Femur (tissue), 1 donor: ENCODE data around the gene MAP6.
"Not testable (repeated sequence)": the region's sequence is repeated elsewhere in the genome, so short reads cannot be mapped to it uniquely, and the experiment has no call there.

Experiments
- DNase-seq: peaks from one replicate; pipeline ENCODE4 v3.0.0-alpha.2; 2017

MAP6 gene

DNA sequence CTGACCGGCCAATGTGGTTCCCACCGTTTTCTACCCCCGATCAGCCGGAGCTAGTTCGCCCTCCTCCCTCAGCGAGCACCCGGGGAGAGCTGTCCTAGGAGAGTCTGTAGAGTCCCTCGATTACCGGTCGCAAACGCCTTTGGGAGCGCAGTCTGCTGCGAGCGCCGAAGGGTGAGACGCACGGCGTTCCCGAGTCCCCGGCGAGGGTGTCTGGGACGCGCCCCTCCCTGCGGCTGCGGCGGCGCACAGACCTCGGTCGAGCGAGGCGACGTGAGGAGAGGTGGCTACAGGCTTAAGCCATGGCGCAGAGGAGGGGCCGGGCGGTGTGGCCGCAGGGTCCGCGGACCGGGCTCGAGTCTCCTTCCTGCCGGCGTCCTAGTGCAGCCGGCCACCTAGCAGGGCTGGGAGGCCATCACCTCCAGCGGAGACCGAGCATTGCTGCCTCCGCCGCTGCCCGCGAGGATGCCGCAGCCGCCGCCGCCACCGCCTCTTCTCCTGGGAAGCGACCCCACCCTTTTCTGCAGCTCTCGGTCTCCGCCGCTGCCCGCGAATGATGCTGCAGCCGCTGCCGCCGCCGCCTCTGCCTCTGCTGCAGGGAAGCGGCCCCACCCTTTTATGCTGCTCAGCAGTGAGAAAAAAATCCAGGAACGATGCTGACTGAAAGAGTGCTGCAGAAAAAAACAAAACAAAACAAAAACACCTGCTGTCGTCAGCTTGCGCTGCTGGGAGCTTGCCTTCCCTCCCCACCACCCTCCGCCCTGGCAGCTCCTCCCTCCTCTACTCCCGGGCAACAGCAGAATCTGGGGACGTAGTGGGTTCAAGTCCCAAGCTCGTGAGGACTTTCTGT, at the start of gene MAP6:
TSS of gene MAP6 (minus strand) at position 588 of the 847 bp plus-strand sequence. CDS start 669 bp downstream, outside the sequence.
- peak; percentile 45 for DNase-seq

DNA sequence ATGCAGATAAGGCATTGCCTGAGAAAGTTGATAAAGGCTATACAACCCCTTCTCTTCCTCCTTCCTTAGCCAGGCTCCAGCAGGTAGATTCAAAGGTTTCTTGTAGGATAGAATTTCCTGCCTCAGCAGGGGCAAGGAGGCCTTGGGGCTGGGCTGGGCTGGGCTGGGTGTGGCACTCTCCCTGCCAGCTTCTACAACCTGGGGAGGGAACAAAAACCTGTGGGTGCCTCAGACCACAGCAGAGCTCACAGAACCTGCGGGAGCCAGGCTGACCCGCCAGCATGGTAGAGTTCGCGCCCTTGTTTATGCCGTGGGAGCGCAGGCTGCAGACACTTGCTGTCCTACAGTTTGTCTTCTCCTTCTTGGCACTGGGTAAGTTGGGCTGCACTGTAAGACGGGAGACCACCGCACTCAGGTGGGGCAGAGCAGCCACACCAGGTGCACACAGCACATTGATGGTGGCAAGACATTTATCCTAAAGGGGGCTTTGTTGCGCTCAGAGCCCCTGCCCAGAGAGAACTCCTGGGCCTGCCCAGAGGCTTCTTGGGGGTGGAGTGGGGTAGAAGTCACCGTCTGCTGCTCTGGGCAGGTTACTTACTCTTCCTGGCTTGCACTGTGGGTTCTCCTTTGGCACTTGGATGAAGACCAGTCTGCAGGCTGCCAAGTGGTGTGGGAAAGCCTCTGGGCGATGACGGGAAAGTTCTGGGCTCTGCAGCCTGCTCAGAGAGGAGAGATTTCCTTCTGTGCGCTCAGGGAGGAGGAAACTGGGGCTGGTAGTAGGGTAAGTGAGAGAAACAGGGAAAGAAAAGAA, 49.0 kb upstream of the MAP6 start, which contains the start of gene MOGAT2:
TSS of gene MOGAT2 (plus strand) at position 231 of the 811 bp plus-strand sequence. CDS start at position 282, 51 bp downstream.
- no peak for DNase-seq

DNA sequence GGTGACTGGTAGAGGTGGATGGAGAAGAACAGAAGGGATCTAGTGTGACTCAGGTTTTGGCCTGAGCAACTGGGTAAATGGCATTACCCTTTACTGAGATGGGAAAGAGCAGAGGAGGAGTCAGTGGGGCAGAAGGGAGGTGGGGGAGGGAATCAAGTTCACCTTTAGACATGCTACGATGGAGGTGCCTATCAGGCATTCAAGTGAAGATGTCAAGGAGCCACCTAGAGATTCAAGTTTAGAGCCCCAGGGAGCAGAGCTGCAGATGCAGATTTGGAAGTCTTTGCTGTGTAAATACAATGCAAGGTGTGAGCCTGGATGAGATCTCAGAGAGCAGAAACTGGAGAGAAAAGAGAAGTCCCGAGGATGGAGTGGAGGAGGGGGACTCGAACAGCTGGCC, 47.8 kb upstream of the MAP6 start:
- no peak for DNase-seq

DNA sequence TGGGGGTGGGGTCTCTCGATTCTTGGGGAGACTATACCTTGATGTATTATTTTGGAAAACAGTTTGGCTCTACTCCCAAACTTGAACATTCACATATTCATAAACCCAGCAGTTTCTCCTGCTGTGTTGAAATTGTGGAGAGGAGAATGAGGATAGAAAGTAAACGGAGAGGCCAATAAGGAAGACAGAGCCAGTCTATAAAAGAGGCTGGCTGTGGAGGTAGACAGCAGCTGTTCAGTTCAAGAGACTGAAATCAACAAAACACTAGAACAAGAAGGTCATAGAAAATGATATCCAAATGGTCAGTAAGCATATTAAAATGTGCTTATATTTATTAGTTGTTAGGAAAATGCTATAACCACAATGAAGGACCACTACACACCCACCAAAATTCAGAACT, 46.9 kb upstream of the MAP6 start:
- DNase-seq: no peak

DNA sequence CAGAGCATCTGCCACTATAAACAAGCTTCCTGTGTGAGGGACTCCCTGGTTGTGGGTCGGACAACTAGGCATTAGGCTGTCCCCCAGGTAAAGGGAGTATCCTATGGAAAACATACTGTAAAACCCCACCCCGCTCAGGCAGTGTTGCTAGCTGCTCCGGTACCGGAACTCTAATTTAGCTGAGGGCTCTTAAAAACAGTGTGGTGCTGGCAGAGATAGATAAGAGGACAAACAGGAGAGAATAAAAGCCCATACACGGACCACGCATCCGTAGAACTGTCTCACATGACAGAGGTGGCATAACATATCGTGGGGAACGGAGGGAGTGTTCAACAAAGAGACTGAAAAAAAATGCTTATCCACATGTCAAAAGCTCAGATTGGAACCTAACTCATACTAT, 45.4 kb upstream of the MAP6 start:
- DNase-seq: no peak

DNA sequence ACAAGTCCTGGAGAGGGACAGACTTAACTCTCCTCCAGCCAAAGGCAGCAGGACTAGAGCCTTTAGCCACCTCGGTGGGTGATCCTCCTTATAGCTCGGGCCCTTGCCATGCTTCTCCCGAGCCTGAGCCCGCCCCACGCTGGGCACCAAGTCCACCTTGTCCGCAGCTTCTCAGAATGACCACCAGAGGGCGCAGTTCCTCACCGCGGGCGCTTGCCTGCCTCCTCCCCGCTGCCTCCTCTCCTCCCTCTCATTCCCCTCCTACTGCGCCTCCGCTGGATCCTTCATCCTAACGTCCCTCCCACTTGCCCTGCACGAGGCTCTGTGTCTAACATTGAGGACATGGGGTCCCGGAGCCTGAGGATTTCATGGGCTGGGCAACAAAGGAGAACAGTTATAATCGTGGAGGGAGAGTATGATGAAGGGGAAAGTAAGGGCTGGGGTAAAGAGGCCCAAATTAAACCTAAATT, 37.5 kb upstream of the MAP6 start:
- DNase-seq: peak; percentile 71

DNA sequence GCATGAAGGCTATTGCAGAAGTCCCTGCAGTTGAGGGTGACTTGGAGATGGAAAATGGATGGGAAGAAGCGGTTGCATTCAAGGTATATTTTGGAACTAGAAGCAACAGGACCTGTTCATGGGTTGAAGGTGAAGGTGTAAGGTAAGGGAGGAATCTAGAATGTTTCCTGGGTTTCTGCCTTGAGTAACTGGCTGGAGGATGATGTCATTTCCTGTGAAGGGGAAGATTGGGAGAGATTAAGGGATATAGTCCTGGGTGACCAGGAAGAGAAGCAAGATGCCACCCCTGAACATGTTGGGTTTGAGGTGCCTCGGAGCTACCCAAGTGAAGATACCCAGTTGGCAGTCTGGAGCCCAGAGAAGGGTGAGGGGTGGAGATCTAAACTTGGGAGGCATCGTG, 36.7 kb upstream of the MAP6 start:
- no peak for DNase-seq

DNA sequence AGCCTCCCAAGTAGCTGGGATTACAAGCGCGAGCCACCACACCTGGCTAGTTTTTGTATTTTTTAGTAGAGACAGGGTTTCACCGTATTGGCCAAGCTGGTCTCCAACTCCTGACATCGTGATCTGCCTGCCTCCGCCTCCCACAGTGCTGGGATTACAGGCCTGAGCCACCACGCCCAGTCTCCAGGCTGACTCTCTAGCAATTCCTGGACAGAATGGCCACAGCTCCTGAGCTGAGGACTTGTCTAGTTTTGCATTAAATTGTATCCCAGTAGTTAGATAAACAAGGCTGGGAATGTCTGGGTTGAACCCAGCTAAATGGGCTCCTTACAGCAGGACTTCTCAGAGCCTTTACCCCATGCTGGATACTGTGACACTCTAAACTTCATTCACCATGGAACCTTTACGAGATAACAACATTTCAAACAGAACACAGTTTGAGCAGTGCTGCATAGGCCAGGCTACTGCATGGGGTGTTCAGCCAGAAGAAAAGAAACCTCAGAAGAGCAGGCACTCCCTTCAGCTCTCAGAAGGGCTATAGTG, 34.9 kb upstream of the MAP6 start:
- no peak for DNase-seq

DNA sequence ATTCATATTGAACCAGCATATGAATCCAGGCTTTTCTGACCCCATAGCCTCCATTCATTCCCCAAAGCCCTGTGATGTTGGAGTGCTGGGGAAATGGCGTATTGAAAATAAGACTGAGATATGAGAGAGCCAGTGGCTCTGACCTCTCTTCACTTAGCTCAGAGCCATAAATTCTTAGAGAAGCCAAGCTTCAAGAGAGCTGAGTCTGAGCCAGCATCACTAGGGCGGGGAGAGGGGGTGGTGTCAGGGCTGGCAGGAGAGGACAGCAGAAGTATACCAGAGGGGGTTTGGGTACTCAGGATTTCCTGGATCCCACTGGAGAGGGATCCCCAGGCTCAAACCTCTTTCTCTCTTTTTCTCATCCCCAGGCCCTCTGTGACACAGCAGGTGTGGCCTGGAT, 32.1 kb upstream of the MAP6 start:
- no peak for DNase-seq

DNA sequence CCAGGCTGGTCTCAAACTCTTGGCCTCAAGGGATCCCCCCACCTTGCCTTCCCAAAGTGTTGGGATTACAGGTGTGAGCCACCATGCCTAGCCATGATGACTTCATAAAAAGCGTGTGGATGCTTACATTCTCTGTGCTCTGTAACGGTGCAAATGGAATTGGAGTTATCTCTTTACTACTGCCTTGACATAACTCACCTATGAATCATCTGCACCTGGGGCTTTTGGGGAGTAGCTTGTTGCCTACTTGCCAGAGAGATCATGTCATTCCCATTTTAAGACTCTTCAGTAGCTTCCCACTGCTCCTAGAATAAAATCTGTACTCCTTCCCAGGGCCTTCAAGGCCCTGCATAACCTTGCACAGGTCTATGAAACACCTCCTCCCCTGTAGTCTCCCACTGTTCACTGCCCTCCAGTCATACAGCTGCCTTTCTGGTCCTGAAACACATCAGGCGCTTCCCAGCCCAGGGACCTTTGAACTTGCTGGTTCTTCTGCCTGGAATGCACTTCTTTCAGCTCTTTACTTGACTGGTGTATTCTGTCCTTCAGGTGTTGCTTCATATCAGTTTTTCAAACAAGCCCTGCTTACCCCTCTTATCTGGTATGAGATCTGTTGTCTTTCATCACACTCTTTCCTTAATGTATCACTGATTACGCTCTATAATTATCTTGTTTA, 29.2 kb upstream of the MAP6 start:
- no peak for DNase-seq

DNA sequence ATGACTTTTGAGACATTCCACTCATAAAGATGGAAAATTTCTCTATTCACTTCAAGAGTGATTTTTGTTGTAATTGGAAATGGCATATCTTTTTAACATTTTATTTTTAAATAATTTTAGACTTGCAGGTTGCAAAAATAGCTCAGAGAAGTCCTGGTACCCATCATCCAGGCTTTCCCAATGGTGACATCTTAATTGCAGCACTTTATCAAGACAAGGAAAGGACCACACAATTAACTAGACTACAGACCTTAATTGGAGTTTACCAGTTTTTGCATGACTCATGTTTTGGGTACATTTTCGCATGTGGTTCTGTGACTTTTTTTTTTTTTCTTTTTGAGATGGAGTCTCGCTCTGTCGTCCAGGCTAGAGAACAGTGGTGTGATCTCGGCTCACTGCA, 23.0 kb upstream of the MAP6 start:
- DNase-seq: no peak

DNA sequence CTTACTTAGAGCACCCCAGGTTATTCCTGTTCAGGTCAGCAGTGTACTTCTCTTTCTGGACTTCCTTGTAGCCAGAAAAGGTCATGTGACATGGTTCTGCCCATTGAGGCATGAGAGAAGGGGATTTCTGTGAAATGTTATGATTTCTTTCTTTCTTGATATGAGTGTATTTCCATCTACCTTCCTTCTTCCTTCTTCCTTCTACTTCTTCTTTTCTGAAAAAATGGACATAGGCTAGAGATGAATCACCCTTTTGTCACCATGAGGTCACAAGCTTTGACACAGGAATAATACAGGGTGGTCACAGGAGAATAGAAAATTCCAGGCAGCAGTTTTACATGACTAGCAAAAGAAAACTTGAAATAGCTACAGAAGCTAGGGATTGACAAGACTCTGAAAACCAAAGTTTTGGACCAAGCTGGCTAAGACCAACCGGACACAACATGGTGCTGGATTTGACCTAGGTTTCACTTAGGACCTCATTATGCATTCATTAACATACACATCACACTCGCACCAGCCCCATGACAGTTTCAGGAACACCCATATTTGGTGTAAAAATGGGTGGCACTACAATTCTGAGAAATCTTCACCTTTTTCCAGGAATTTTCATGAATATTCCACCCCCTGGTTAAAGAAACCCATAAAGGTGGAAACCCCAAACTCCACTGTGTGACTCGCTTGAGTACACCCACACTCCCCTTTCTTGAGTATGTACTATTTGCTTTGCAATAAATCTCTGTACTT, 21.2 kb upstream of the MAP6 start:
- no peak for DNase-seq

DNA sequence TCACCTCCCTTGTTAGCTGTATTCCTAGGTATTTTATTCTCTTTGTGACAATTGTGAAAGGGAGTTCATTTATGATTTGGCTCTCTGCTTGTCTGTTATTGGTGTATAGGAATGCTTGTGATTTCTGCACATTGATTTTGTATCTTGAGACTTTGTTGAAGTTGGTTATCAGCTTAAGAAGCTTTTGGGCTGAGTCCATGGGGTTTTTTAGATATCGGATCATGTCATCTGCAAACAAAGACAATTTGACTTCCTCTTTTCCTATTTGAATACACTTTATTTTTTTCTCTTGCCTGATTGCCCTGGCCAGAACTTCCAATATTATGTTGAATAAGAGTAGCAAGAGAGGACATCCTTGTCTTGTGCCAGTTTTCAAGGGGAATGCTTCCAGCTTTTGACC, 15.0 kb upstream of the MAP6 start:
- not testable (repeated sequence) for DNase-seq

DNA sequence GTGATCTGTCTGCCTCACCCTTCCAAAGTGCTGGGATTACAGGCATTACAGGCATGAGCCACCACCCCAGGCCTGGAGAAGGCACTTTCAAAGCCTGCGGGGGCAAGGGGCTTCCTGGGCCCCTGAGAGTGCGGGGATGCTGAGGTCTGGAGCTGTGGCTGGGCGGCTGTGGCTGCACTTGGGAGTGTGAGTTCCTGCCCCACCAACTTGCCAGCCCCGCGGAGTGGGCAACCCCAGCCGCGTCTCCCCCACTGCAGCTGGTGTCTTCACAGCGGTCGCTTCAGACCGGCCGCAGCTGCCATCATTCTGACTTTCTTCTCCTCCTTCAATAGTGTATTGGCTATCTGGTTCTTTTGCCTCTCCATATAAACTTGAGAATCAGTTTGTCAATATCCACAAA, 10.7 kb upstream of the MAP6 start:
- DNase-seq: no peak

DNA sequence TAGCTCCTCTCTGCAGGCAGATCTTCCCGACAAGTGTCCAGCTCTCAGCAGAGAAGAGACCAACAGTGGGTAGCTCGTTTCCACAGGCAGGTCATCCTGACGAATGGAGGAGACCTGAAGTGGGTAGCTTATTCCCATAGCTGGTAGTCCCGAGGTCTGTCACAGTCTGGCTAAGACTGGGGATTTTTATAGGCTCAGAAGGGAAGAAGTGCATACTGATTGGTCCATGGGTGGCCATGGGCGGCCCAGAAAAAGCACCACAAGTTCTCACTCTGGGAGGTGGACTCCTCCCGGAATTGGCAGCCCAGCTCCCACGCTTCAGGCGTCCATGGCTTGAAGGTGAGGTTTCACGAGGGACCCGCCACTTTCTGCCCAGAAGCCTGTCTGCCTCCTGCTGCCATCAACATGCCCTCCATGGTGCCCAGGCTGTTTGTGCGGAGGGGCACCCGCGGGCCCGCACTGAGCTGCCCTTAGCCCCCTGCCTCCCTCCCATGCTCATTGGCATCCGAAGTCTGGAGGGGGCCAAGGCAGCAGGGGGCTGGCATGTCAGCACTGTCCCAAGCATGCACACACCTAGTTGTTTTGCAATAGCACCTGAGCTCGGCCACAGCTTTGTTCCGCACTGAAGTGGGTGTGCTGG, 9.9 kb upstream of the MAP6 start:
- DNase-seq: no peak

DNA sequence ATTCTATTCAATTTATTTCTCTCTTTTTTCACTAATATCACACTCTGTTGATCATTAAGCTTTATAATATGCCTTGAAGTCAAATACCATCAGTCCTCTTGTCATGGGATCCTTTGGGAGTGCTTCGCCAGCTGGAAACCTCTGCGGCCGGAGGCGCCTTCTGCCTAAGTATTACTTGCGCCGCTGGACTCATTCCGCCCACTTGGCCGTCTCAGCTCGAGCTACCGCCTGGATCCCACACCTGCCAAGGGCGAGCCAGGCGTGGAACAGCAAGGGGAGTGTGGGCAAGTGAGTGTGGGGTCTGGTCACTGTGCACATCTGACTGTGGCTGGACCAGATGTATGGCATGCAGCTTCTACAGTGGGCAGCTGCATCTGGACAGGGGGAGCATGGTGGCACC, 9.1 kb upstream of the MAP6 start:
- no peak for DNase-seq

DNA sequence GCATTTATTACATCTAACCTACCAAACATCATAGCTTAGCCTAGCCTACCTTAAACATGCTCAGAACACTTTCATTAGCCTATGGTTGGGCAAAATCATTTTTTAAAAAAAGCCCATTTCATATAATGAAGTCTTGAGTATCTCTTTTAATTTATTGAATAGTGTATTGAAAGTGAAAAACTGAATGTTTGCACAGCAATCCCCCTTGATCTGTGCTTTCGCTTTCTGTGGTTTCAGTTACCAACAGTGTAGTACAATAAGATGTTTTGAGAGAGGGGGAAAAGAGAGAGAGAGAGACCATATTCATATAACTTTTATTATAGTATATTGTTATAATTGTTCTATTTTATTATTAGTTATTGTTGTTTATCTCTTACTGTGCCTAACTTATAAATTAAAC, 8.4 kb upstream of the MAP6 start:
- no peak for DNase-seq

DNA sequence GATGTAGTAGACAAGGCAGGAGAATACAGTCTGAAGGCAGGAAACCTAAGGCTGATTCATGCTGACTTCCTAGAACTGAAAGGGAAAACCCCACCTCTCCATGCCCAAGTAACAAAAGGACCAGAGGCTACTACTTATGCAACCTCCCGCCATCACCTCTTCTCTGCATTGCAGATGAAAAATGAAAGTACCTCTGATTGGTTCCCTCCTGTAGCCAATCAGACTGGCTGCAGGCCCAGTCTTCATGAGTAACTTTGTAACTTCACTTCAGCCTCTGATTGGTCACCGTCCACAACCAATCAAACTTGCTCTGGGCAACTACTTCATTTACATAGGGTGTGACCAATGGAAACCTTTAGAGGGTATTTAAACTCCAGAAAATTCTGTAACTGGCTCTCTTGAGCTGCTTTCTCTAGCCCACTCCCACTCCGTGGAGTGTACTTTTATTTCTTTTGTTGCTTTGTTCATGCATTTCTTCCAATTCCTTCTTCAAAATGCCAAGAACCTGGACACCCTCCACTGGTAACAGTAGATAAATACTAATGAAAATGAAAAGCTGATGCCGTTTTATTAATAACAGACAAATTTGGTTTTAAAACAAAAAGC, 5.2 kb upstream of the MAP6 start:
- no peak for DNase-seq

DNA sequence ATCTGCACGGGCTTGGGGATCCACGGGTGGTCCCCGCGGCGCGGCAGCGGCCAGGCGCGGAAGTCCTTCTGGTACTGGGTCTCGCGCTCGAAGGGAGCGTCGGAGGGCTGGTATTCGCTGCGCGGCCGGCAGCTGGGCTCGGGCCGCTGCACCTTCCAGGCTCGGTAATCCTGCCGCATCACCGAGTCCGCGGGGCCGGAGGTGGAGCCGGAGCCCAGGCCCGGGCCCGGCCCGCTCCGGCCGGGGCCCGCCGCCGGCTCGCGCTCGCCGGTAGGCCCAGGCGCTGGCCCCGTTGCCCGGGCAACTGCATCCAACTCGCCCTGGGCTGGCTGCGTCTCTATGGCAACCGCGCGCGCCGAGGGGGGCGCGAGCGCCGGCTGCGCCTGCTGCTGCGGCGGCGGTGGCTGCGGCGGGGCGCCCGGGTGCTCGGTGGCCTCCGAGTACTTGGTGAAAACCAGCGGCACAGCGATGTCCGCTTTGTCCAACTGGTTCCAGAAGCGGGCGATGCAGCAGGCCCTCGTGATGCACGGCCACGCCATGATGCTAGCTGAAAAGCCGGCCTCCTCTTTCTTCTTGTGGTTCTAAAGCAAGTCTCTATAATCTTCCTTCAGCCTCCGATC, 897 bp downstream of the MAP6 start:
- peak; percentile 68 for DNase-seq

DNA sequence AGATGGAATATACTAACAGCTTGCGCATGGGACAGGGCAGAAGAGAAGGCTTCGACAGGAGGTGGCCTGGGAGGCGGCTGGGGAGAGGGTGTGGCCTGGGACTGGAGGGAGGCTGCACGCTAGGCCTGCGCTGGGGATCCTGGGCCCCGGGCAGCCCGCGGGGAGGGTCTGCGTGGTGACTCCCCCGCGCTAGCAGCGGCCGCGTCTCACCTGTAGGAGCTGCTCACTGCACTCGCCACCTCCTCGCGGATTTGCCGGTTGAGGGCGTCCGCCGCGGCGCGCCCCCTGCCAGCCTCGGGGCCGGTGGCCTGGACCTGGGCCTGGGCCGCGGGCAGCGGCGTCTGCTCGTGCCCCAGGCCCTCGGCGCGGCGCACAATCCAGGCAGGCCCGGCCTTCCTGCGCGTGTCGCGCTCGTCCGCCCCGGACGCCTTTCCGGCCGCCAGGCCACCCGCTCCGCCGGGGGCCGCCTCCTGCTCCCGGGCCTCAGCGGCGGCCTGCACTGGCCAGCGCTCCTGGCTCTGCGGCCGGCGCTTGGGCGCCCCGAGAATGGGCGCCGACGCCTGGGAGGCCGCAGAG, 1.5 kb downstream of the MAP6 start:
- DNase-seq: peak; percentile 36
